Muscle of back (tissue), 13 donors: ENCODE measurements around the gene IZUMO4. TPM values are rescaled to one million over a fixed set of nuclear protein-coding genes. Genes with fewer than 3 reads are reported as not detected.

Experiments used
- DNase-seq, 3 donors: peaks; one replicate each; pipeline versions ENCODE4 v3.0.0 to v3.0.0-alpha.2; 2013
- long read RNA-seq, 9 donors: transcript quantifications; one replicate each; lab custom pipeline, GENCODE V29; 2026
- polyA plus RNA-seq, 10 donors: library from polyadenylated mRNA; unstranded; fragments of 120-200 nt; gene quantifications; one replicate each; pipeline ENCODE4 v1.2.1, GENCODE V29; 2013; ENCODE audit not compliant: insufficient read length in 10 of 10

IZUMO4 gene, protein sequence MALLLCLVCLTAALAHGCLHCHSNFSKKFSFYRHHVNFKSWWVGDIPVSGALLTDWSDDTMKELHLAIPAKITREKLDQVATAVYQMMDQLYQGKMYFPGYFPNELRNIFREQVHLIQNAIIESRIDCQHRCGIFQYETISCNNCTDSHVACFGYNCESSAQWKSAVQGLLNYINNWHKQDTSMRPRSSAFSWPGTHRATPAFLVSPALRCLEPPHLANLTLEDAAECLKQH
- polyA plus RNA-seq, result 1 to 10 TPM; 1.1 to 3.9 (median 1.7) TPM
- long read RNA-seq, donor 1, result 0 reads
- long read RNA-seq, donor 2, result 0 reads
- long read RNA-seq, donor 3, result 0 reads
- long read RNA-seq, donor 4, result 0 reads
- long read RNA-seq, donor 5, partial matches to known transcripts, result 0 of 1 reads
- long read RNA-seq, donor 5, other reads (novel, unspliced or antisense), result 0 of 1 reads
- long read RNA-seq, donor 6, partial matches to known transcripts, result 65 of 65 reads
- long read RNA-seq, donor 6, other reads (novel, unspliced or antisense), result 0 of 65 reads
- long read RNA-seq, donor 7, result 0 reads
- long read RNA-seq, donor 8, result 0 reads
- long read RNA-seq, donor 9, result 0 reads

DNA sequence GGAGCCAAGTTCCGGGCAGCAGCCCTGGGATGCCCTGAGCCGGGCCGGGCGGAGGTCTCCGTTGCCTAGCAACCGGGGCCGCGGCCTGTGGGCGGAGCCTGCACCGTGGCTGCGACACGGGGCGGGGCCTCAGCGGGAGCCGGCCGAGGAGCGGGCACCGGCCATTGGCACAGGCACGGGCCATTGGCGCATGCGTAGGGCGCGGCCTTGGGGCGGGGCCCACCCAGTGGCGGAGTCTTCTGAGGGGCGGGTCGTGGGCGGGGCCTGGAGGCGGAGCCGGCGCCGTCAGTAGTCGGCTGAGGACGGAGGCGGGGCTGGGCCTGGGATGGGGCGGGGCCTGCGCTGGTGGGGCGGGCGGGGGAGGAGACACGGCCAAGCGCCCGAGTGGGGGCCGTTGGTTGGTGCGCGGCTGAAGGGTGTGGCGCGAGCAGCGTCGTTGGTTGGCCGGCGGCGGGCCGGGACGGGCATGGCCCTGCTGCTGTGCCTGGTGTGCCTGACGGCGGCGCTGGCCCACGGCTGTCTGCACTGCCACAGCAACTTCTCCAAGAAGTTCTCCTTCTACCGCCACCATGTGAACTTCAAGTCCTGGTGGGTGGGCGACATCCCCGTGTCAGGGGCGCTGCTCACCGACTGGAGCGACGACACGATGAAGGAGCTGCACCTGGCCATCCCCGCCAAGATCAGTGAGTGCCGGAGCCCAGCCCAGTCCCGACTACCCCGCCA lies at the start of gene IZUMO4:
Gene IZUMO4, plus strand, starts transcription at position 436 of the 723 bp plus-strand sequence. Its CDS starts 31 bp downstream, at position 467.
- peak; percentile 98 to 99 (median 98) for DNase-seq

DNA sequence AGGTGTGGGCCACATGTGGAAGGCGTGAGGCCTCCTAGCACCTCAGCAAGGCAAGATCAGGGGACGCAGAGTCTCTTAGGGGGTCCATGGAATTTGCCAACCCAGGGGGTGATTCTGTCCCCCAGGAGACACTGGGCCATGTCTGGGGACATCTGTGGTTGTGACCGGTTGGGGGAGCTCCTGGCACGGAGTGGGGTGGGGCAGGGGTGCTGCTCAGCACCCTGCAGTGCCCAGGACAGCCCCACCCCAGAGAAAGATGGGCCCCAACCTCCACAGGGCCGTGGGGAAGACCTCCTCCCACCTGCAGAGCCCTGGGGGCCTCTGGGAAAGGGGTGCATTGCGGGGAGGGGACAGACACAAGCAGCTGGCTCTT lies 49.7 kb upstream of the IZUMO4 start:
- no peak for DNase-seq

DNA sequence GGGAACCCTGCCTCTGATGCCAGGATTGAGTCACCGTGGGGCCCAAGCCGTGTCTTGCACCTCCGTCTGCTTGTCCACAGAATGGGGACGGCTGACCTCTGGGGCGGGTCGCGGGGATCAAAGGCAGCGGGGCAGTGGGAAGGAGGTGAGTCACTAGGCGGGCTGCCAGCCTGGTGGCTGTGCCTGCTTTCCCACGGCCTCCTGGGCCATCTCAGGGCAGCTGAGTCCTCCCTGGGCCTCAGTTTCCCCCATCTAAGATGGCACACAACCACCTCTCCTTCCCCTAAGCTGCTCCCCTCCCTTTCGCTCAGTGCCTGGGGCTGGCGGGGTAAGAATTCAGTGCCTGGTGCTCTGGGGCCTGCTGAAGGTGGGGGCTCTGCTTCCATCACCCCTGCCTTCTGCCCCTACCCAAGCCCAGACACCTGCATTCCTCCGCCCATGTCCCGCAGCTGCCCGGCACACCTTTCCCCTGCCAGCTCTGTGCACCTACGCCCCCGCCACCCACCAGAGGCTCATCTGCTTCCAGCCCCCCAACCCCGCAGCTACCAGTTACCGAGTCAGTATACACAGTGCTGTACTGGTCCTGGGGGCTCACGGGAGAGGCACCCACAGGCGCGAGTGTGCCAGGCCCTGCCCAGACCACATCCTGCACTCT lies 49.1 kb upstream of the IZUMO4 start:
- DNase-seq, result no peak

DNA sequence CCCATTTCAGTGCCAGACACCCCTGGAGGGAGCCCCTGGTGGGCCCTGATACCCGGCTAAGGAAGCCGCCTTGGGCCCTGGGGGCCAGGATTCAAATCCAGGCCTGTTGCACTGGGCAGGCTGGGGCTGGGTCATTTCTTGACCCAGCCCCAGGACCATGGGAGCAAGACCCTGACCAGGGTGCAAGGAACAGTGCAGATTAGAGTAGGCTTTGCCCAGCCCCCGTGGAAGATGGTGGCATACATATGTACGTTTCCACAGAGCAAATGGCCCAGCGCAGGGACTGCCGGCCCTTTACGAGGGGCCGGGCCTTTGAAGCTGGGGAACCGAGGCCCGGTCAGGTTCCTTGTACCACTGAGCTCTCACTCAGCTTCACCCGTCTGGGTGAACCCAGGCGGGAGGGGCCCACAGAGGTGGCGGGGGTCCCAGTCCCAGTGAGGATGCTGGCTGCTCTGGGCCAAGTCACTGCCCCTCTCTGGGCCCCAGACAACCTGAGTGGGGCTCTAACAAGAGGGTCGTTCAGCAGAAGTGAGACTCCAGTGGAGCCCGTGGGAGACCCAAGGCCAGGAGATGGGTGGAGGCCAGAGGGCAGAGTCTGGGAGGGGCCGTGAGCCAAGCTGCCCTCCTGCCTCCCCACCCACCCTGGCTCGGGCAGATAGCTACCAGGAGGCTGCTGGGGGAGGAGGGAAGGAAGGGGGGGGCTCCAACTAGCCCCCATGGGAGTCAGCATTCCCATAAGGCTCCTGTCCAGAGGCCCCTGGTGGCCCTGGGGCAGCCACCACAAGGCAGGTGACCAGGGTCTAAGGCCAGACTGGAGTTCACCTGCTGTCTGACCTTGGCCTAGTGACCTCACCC lies 48.4 kb upstream of the IZUMO4 start:
- DNase-seq, result no peak

DNA sequence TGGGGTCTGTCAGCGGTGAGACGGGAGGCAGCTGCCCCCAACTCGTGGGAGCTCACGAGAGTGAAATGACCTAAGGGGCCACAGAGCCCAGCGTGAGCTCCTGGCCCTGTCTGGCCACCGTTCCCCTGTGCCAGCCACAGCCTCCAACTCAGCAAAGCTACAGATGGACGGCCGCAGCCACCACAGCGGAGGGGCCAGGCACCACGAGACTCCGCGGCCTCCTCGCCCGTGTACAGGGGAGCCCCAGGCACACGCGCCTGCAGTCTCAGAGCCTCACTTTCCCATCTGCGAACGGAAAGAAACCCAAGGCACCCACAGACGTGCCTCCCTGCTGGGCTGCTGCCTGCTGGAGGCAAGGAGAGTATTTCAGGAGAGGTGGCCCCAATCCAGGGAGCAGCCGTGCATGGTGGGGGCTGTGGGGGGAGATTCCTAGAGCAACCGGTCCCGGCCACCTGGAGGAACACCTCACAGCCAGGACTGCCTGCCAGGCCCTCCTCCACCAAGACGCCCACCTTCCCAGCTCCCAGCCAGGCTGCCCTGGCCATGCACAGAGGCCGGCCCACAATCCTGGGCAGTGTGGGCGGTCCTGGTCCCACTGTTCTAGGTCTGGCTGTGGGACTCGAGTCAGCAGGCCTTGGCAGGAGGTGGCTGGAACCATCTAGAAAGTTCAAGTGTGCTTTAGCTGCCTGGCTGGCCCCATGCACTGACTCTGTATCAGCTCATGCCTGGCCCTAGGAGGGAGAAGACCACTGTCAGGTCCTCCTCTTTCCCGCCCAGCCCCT lies 47.6 kb upstream of the IZUMO4 start:
- no peak for DNase-seq

DNA sequence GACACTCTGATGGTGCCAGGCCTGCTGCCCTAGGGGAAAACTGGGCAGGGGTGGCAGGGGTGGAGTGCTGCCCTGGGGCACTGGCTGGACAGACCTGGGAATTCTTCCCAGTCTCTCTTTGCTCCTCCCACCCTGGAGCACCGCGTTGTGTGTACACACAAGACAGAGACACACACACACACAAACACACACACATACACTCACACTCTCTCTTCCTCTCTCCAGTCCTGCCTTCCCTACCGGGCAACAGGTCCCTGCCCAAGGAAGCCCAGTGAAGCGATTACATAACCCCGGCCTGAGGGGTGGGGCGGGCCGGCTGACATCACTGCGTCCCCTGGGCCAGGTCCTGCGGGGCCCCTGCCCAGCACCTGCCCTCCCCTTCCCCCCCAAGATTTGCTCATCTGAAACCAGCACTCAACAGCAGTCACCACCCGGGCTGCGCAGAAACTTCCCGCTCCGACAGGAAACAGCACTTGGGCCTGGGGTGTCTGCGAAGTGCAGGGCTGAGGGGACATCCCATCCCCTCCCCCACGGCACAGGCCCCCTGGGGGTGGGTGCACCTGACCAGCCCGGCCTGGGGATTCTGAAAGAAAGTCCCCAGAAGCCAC lies 46.9 kb upstream of the IZUMO4 start:
- peak in 2 of 3 donors; percentile 68 to 83 for DNase-seq

DNA sequence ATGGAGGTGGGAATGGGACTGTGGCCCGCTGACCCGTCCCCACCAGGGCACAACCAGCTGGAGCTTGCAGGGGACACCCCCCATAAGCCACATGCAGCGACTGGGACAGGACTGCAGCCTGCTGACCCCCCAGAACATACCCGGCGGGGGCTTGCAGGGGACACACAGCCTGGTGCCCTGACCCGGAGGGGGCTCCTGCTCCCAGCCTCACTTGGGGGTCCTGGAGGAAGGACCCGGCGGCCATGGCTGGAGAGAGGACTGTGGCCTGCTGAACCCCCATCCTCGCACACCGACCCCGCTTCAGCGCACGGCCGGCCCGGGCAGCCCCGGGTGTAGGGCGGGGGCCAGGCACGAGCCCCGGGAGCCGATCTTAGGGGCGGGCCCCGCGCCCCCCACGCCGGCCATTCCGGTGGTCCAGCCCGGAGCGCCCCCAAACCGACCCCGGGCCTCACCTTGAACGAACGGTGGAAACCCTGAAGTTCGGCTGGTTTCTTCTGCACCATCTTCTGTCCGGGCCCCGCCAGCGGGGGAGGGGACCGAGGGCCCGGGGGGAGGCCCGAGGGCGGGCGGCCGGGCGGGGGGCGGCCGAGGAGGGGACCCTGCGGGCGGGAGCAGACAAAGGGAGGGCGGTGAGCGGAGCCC lies 46.2 kb upstream of the IZUMO4 start:
- no peak for DNase-seq

DNA sequence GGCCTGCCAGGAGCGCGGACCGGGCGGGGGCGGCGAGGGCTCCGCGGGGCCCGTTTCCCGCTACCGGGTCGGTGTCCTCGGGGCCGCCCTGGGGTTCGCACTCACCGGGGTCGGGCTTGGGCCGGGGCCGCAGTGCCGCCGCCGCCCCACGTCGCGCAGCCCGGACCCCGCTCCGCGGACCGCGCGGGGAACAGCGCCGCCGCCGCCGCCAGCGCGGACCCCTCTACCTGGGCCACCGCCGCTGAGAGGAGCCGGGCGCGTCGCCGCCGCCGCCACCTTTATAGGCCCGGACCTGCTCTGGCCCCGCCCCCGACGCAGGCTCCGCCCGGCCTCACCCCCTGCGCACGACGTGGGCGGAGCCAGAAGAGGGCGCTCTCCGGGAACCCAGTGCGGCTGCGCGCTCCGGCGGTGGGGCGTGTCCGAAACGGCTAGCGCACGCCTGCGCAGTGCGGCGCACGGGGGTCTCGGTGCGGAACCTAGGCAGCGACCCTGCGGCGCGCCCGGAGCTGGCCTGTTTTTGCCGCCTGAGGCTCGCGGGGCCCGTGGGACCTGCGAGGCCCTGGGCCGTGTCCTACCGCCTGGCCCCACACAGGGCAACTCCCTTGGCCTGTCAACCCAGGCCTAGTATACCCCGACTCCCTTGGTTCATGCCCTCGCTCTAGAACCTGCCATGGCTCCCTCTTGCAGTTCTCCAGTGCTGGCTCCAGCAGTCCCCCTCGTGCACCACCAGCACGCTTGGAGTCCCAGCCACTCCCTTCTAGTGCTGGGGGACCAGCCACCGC lies 45.5 kb upstream of the IZUMO4 start, which contains the start of gene MKNK2:
Gene MKNK2, minus strand, starts transcription at position 254 of the 782 bp plus-strand sequence. CDS start 393 bp downstream, outside the sequence.
- DNase-seq, result peak; percentile 90 to 96 (median 95)

DNA sequence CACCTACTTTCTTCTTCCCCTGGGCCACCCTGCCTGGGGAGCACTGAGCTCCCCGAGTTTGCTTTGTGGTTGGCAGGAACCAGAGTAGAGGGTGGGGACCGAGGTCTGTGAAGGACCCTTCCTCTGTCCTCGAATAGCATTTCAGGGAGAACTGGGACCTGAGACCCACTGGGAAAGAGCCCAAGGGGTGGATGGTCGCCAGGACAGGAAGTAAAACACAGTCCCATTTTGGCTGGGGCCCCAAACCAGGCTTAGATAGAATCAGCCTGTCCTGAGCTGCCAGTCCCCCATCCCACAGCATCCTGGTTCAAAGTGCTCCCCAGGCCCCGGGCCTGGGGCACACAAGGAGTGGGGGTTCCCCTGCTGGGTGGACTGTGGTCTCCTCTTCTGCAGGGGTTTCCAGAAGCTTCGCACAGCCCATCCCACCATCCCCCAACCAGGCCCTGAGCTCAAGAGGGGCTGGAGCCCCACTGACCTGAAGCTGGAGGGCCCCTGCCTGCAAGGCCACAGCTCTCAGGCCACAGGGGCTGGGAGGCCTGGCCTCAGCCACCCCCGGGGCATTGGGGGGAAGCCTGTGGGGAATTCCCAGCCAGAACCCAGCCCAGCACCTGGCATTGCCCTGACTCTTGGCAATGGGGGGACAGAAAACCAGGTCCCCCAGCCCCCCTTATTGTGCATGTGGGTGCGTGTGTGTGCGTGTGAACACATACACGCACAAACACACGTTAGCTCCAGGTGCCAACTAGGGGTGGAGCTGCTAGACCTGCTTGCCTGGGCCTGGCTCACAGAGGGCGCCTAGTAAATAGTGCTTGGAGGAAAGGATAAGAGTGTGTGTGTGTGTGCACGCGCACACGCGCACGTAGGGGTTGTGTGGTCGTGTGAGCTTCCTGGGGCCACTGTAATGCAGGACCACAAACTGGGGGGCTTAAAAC lies 44.7 kb upstream of the IZUMO4 start:
- peak in 1 of 3 donors; percentile 67 for DNase-seq

DNA sequence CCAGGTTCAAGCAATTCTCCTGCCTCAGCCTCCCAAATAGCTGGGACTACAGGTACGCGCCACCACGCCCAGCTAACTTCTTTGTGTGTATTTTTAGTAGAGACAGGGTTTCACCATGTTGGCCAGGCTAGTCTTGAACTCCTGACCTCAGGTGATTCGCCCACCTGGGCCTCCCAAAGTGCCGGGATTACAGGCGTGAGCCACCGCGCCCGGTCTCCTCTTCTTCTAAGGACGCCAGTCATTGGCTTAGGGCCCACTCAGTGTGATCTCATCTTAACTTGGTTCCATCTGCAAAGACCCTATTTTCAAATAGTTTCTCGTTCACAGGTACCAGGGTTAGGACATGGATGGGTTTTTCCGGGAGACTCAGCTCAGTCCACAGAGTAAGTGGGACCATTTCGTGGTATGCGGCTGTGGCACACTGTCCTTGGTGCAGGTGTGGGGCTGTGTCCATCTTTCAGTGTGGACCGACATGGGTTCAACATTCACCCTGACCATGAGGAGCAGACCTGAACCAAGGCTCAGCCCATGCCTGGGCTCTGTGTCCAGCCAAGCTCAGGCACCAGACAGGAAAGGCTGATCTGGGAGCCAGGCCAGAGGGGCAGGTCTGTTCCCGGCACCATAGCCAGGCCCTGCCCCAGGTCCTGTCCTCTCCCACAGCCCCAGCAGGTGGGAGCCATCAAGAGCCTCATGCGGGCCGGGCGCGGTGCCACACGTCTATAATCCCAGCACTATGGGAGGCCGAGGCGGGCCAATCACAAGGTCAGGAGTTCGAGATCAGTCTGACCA lies 42.9 kb upstream of the IZUMO4 start:
- no peak for DNase-seq

DNA sequence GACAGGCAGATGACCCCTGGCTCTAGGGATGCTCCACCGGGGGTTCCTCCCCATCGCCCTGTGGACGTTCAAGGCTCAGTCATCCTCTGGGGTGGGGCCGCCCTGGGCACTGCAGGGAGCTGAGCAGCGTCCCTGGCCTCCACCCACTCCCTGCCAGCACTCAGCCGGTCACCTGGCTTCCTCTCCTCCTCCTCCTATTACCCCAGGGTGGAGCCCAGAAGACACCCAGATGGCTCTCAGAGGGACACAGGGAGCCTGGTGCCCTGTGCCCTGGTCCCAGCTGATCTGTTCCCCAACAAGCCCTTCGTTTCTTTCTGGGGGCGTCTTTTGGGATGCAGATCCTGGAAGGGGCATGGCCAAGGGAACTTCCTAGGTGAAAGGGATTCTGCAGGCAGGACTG lies 42.0 kb upstream of the IZUMO4 start:
- DNase-seq, result no peak

DNA sequence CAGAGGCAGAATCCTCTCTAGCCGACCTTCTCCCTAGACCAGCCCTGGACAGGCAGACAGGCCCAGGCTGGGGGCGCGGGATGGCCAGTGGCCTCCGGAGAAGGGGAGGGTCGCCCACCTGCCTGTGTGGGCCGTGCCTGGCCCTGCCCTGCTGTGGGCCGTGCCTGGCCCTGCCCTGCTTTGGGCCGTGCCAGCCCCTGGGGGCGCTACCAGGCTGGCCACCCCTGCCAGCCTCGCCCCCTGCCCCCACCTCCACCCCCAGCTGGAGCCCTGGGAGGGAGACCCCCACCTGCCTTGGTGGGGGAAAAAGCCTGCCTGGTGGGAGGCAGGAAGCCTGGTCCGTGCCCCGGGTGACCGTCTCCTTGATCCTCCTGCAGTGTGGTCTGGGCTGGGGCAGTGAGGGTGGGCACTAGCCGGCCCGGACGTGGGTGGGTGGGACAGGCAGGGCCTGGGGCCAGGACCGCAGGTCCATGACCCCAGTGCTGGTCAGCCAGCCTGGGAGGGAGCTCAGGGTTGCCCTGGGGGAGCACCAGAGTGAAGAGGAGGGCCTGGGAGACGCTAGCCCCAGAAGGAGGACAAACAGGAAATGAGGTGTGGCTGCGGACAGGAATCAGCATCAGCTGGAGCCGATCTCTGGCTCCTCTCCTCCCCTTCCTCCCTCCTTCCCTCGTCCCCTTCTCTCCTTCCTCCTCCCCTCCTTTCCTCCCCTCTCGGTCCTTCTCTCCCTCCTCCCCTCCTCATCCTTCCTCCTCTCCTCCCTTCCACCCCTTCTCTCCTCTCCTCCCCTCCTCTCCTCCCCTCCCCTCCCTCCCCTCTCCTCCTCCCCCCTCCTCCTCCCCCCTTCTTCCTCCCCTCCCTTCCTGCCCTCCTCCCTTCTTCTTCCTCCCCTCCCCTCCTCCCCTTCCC lies 40.5 kb upstream of the IZUMO4 start:
- DNase-seq, result peak; percentile 66 to 91 (median 85)

DNA sequence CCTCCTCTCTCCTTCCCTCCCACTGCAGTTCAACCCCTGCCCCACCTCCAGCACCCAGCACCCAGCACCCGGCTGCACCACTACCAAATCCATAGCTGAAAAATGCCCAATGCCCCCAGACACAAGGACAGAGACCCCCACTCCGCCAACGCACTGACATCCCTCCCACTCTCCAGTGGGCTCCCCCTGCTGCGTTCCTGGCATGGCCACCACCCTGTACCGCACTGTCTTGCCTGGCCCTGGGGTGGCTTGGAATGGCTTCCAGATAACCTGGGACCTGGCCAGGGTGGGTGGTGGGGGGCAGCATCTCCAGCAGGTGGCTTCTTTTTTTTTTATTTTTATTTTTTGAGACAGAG lies 39.9 kb upstream of the IZUMO4 start:
- DNase-seq, result peak in 1 of 3 donors; percentile 51

DNA sequence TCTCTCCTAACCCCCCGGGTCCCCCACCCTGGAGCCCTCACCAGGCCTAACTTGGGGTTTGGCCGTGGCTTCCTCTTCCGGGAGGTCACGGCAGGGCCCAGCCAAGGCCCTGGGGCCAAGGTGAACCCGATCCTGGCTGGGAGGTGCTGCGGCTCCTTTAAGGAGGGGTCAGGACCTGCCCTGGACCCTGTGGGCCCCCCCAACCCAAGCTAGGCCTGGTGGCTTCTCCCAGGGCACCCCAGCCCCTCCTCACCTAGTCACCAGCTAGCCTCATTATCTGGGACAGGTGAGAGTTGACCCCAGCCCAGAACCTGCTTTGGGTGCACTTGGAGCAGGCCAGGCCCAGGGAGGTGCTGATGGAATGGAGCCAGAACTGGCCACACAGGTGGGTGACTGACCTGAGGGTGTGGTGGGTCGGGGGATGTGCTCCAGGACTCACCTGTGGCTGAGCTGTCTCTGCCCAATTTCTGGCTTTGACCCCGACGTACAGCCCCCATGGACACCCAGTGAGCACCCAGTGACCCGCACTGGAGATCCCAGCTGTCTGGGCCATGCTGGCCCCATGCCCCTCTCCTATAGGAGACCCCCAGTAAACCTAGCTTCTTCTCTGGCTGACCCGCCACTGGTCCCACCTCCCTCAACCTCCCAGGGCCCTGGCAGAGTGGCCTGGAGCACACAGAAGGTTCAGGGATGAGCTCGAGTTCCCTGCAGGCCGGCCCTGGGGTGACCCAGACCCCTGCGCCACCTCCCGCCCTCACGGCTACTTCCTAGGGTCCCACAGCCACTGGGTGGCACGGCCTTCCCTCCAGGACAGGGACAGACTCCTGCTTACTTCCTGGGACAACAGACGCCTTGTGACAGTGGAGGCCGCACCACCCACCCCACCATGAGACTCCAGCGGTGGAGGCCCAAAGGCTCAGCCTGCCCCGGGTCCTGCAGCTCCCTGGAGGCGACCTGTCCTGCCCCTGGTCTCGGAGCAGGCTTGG lies 38.9 kb upstream of the IZUMO4 start:
- no peak for DNase-seq
